ENCODE results near the gene C1QTNF5. TPM values are rescaled to one million over a fixed set of nuclear protein-coding genes. Genes with fewer than 3 reads are reported as not detected.

C1QTNF5 gene
- total RNA-seq, 1 experiment from 2014 or later: not detected

DNA sequence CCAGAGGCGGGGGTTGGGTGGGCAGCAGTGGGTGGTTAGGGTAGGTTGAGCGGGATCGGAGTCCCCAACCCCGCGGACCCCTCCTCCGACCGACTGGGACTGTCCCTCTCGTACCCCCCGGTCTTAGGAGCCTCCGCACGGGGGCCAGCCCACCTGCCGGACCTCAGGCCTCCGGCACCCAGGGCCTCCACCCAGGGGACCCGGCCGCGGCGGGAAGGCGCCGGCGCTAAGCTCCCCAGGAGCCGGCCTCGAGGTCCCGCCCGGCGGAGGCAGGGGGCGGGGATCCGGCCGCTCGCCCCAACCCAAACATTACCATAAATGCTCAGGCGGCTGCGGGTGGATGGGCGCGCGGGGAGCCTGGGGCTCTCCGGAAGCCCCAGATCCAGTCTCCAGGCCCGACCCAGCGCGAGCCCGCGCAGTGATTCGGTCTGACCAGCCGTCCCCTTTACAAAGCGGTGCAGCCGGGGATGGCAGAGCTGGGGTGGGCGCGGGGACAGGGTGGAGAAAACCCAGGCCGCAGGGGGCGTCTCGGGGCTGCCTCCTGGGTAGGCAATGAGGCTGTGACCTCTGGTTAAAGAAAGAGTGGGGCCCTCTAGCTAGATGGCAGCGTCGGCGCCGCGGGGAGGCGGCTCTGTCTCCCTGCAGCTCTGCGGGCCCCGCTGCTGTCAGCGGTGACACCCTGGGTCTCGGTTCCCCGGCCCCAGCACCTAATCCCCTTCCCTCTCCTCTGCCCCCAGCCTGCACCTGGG is 19.7 kb downstream of the C1QTNF5 start:
- H3K27me3 ChIP-seq (ENCODE audit: insufficient read depth, low read length): no peaks in the 10 kb centered on the region
- H3K9me2 ChIP-seq (ENCODE audit: insufficient read depth): no peaks in the 10 kb centered on the region
- H3K36me3 ChIP-seq (ENCODE audit: control insufficient read depth in 1 of 2, insufficient read depth in 2 of 2, low read length in 2 of 2): no peaks in the 10 kb centered on the region
- H3K9me3 ChIP-seq (ENCODE audit: control insufficient read depth in 1 of 2, insufficient read depth in 1 of 2, low read depth in 1 of 2, low read length in 2 of 2): no peaks in the 10 kb centered on the region
- no TSS peak for BruUV-seq (replicated peaks)
- ChIA-PET CTCF (interaction anchor here (1.0 kb wide), 1 partner anchor 154 kb away, joined by 4 read pairs; no protein-coding TSS in a partner anchor), RAD21 (ENCODE audit: low non-redundant PET in 1 of 2, low total read pairs in 2 of 2, uncharacterized antibody in 2 of 2, unreplicated experiment in 2 of 2) (no interaction called here), POLR2A (no interaction called here)
- DNase-seq (ENCODE audit: low read depth, low spot score) (no peak), ATAC-seq (no peak)
- H3K9ac ChIP-seq (ENCODE audit: low read length): no peak overlapping the region
- H3K4me2 ChIP-seq (ENCODE audit: low read length): no peak overlapping the region
- H3K79me2 ChIP-seq (ENCODE audit: insufficient read depth, low read length): no peaks in the 10 kb centered on the region; the same call in 1 of the 2 replicates
- H2AFZ ChIP-seq (ENCODE audit: low read depth, low read length, poor library complexity, severe bottlenecking): peak overlapping the region; percentile 82
- intact Hi-C loops (cut with micrococcal nuclease): loop anchor here (5.0 kb wide), 1 partner anchor 219 kb away; the partner anchor contains the start of gene DPAGT1
- H3K4me1 ChIP-seq (ENCODE audit: control insufficient read depth in 1 of 2, insufficient read depth in 2 of 2, low read length in 2 of 2): peaks cover 6 to 34% of the 10 kb centered on the region in 2 experiments
- TF ChIP-seq, protein P1, sequence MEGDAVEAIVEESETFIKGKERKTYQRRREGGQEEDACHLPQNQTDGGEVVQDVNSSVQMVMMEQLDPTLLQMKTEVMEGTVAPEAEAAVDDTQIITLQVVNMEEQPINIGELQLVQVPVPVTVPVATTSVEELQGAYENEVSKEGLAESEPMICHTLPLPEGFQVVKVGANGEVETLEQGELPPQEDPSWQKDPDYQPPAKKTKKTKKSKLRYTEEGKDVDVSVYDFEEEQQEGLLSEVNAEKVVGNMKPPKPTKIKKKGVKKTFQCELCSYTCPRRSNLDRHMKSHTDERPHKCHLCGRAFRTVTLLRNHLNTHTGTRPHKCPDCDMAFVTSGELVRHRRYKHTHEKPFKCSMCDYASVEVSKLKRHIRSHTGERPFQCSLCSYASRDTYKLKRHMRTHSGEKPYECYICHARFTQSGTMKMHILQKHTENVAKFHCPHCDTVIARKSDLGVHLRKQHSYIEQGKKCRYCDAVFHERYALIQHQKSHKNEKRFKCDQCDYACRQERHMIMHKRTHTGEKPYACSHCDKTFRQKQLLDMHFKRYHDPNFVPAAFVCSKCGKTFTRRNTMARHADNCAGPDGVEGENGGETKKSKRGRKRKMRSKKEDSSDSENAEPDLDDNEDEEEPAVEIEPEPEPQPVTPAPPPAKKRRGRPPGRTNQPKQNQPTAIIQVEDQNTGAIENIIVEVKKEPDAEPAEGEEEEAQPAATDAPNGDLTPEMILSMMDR (IDR thresholded peaks at IDR 0.05 in 2 of 3, conservative IDR thresholded peaks at IDR 0.05 in 1 of 3; ENCODE audit: borderline replicate concordance in 1 of 3, insufficient read depth in 1 of 3, low read depth in 2 of 3, low read length in 2 of 3): no peak
- TF ChIP-seq ZNF274 (IDR thresholded peaks at IDR 0.05; ENCODE audit: low read depth, low read length) (no peak), ELF1 (IDR thresholded peaks at IDR 0.05; ENCODE audit: borderline replicate concordance, low read depth) (no peak), SRF (IDR thresholded peaks at IDR 0.05; ENCODE audit: low read depth) (no peak)
- TF ChIP-seq, protein P2, sequence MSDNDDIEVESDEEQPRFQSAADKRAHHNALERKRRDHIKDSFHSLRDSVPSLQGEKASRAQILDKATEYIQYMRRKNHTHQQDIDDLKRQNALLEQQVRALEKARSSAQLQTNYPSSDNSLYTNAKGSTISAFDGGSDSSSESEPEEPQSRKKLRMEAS (IDR thresholded peaks at IDR 0.05): no peak
- H3K27ac ChIP-seq (ENCODE audit: low read depth, low read length): no peak overlapping the region
- H4K20me1 ChIP-seq (ENCODE audit: insufficient read depth): no peaks in the 10 kb centered on the region
- H3K4me3 ChIP-seq (replicated peaks in 1 of 2; ENCODE audit: low read depth in 1 of 2, low read length in 2 of 2): no peak overlapping the region
